DOHH2 (cell line): ENCODE data around the gene LRRC38.

Experiments used
- H3F3A ChIP-seq: fragments of 200-600 bp; sonication (generic), shearing (Covaris generic); 2 replicates; pipeline ENCODE4 v1.6.0; 2016; ENCODE audit warnings: antibody characterized with exemption, mild to moderate bottlenecking; ENCODE audit not compliant: control insufficient read depth, insufficient read depth
- H3K27ac ChIP-seq: fragments of 200-600 bp; sonication (generic); 2 replicates; pipeline ENCODE4 v1.5.1; 2014; ENCODE audit warnings: low read depth, mild to moderate bottlenecking, low read length, moderate library complexity
- H3K27me3 ChIP-seq: fragments of 200-600 bp; sonication (generic); 2 replicates; pipeline ENCODE4 v1.6.1; 2014; ENCODE audit warnings: mild to moderate bottlenecking, low read length, mixed read lengths; ENCODE audit not compliant: control insufficient read depth
- H3K36me3 ChIP-seq: fragments of 200-600 bp; sonication (generic); 2 replicates; pipeline ENCODE4 v1.6.1; 2014; ENCODE audit warnings: mild to moderate bottlenecking, low read length, moderate library complexity, mixed read lengths; ENCODE audit not compliant: control insufficient read depth
- H3K4me1 ChIP-seq: fragments of 200-600 bp; sonication (generic); 2 replicates; pipeline ENCODE4 v1.6.1; 2014; ENCODE audit warnings: mild to moderate bottlenecking, low read length, mixed read lengths; ENCODE audit not compliant: control insufficient read depth
- H3K4me2 ChIP-seq: fragments of 200-600 bp; sonication (generic); 2 replicates; pipeline ENCODE4 v1.6.0; 2014; ENCODE audit warnings: mild to moderate bottlenecking, low read length, moderate library complexity
- H3K4me3 ChIP-seq: fragments of 200-600 bp; sonication (generic); 2 replicates; pipeline ENCODE4 v1.5.1; 2014; ENCODE audit warnings: mild to moderate bottlenecking, low read length, mixed read lengths
- H3K79me2 ChIP-seq: fragments of 200-600 bp; sonication (generic); 2 replicates; pipeline ENCODE4 v1.6.1; 2014; ENCODE audit warnings: mild to moderate bottlenecking, low read length, mixed read lengths; ENCODE audit not compliant: control insufficient read depth
- H3K9me2 ChIP-seq: fragments of 200-600 bp; sonication (generic); replicated peaks from 2 replicates; pipeline ENCODE4 v1.6.1; 2014; ENCODE audit warnings: mild to moderate bottlenecking, low read length, mixed read lengths; ENCODE audit not compliant: control insufficient read depth
- H3K9me3 ChIP-seq: fragments of 200-600 bp; sonication (generic); 2 replicates; pipeline ENCODE4 v1.6.1; 2014; ENCODE audit warnings: antibody characterized with exemption, low read length, mixed read lengths; ENCODE audit not compliant: control insufficient read depth, insufficient read depth
- H4K20me1 ChIP-seq: fragments of 200-600 bp; sonication (generic); 2 replicates; pipeline ENCODE4 v1.6.0; 2014; ENCODE audit warnings: low read depth, mild to moderate bottlenecking, antibody characterized with exemption, low read length, moderate library complexity; ENCODE audit not compliant: control insufficient read depth, insufficient read depth
- CTCF ChIP-seq: fragments of 200-600 bp; sonication (generic); IDR thresholded peaks from one replicate; pipeline ENCODE4 v1.5.1; 2014; ENCODE audit warnings: antibody characterized with exemption, mild to moderate bottlenecking, low read depth, low read length; ENCODE audit not compliant: poor library complexity, severe bottlenecking
- EZH2phosphoT487 ChIP-seq: fragments of 200-600 bp; sonication (generic); IDR thresholded peaks from 2 replicates; pipeline ENCODE4 v1.6.1; 2017; ENCODE audit warnings: borderline replicate concordance, mild to moderate bottlenecking, antibody characterized with exemption, low read length, moderate library complexity, mixed read lengths

The LRRC38 gene

GRCh38 chr1:13461977-13462376, 51.8 kb downstream of the LRRC38 start:
- H3F3A ChIP-seq: no peaks in the 10 kb centered on the region
- no peaks in the 10 kb centered on the region for H3K4me1 ChIP-seq
- H4K20me1 ChIP-seq: no peaks in the 10 kb centered on the region
- no peak overlapping the region for H3K27ac ChIP-seq
- no peaks in the 10 kb centered on the region for H3K9me3 ChIP-seq
- no peak overlapping the region for H3K4me2 ChIP-seq
- H3K4me3 ChIP-seq: no peak overlapping the region
- H3K9me2 ChIP-seq: no peaks in the 10 kb centered on the region
- H3K27me3 ChIP-seq: no peaks in the 10 kb centered on the region
- H3K36me3 ChIP-seq: no peaks in the 10 kb centered on the region
- TF ChIP-seq CTCF: no peak
- TF ChIP-seq EZH2phosphoT487: no peak
- H3K79me2 ChIP-seq: no peaks in the 10 kb centered on the region

- TF ChIP-seq CTCF (no peak), EZH2phosphoT487 (no peak)
- no peaks in the 10 kb centered on the region for H3K4me1 ChIP-seq
- no peaks in the 10 kb centered on the region for H3K9me3 ChIP-seq
- no peak overlapping the region for H3K4me2 ChIP-seq
- H3K36me3 ChIP-seq: no peaks in the 10 kb centered on the region
- no peak overlapping the region for H3K4me3 ChIP-seq
- no peaks in the 10 kb centered on the region for H3K9me2 ChIP-seq
- no peak overlapping the region for H3K27ac ChIP-seq
- no peaks in the 10 kb centered on the region for H3K27me3 ChIP-seq
- H3F3A ChIP-seq: no peaks in the 10 kb centered on the region
- no peaks in the 10 kb centered on the region for H3K79me2 ChIP-seq
- H4K20me1 ChIP-seq: no peaks in the 10 kb centered on the region
Measured at GRCh38 chr1:13456904-13457532, 56.8 kb downstream of the LRRC38 start.

- Histone ChIP-seq H3K4me2 (no peak overlapping the region), H3K9me2 (no peaks in the 10 kb centered on the region), H3F3A (no peaks in the 10 kb centered on the region), H3K36me3 (no peaks in the 10 kb centered on the region), H4K20me1 (no peaks in the 10 kb centered on the region), H3K27ac (no peak overlapping the region), H3K9me3 (no peaks in the 10 kb centered on the region), H3K27me3 (no peaks in the 10 kb centered on the region), H3K4me1 (no peaks in the 10 kb centered on the region), H3K79me2 (no peaks in the 10 kb centered on the region), H3K4me3 (no peak overlapping the region)
- TF ChIP-seq CTCF (no peak), EZH2phosphoT487 (no peak)
Measured at GRCh38 chr1:13451399-13451965, 62.3 kb downstream of the LRRC38 start.
